Measurements from ENCODE around the gene MRAP2.
"Not testable (repeated sequence)": the region's sequence is repeated elsewhere in the genome, so short reads cannot be mapped to it uniquely, and the experiment has no call there.

MRAP2 gene

DNA sequence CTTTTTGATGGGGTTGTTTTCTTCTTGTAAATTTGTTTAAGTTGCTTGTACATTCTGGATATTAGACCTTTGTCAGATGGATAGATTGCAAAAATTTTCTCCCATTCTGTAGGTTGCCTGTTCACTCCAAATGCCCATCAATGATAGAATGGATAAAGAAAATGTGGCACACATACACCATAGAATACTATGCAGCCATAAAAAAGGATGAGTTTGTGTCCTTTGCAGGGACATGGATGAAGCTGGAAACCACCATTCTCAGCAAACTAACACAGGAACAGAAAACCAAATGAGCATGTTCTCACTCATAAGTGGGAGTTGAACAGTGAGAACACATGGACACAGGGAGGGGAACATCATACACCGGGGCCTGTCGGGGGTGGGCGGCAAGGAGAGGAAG lies 1.6 kb upstream of the MRAP2 start:
- DNase-seq, result not testable (repeated sequence)

DNA sequence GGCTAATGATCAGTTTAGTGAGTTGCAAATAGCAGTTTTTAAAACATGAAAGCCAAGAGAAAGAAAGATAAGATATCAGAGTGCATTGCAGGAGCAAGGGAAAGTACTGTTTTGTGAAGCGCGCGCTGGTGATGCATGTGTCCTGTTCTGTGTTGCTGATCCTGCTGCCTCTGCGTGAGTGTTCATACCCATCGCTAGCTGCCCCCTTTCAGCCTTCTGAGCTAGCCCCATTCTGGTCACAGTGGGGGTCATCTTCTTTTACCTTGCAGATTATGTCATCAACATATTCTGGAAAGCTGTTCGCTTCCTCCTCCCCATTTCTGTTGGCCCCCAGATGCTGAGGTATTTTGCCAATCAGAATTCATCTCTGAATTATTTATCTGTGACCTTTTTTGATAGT lies 1.9 kb downstream of the MRAP2 start:
- no peak for DNase-seq

DNA sequence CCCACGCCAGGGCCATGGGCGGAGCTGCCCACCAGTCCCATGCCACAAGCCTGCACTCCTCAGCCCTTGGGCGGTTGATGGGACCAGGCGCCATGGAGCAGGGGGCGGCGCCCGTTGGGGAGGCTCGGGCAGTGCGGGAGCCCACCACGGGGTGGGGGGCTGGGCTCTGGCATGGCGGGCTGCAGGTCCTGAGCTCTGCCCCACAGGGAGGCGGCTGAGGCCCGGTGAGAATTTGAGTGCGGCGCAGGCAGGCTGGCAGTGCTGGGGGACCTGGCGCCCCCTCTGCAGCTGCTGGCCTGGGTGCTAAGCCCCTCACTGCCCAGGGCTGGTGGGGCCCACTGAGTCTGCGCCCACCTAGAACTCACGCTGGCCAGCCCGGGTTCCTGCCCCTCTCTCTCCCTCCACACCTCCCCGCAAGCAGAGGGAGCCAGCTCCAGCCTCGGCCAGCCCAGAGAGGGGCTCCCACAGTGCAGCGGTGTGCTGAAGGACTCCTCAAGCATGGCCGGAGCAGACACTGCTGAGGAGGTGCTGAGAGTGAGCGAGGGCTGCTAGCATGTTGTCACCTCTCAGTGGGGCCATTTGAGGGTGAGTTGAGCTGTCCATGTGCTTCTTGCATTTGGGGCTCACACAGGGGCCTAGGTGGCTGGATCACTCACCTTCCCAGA lies 4.0 kb downstream of the MRAP2 start:
- DNase-seq, result no peak

DNA sequence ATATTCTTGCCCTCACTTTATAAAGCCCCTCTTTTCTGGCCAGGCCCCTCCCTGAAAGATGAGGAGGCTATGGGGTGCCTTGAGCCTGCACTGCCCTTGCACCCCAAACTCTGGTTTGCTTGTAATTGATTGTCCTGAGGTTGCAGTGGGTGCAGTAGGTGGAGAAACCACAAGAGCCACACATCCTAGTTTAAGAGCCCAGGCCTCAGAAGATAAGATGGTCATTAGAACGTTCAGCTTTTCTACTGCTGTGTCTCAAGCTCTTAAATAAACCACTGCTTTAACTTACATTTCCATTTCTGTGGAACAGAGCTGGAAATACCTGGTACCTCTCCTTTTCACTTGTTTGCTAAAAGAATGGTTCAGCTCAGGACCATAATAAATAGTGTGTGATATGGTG lies 9.0 kb downstream of the MRAP2 start:
- DNase-seq, result no peak

DNA sequence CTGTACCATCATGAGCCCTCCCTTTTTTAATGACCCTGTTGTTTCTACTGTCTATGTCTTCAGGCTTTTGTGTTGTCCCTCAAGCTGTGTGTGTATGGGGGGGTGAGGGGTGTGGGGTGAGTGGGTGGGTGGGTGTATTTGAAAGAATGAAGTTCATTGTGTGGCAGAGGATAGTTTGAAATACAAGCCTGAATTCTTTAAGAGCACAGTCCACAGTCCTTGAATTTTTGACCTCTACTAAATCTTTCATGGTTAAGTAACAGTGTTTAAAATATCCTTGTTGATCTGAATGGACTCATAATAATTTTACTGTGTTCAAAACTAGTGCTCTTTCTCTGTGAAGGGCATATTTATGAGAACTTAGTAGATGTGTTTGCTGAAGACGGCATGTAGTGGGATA lies 10.0 kb downstream of the MRAP2 start:
- no peak for DNase-seq

DNA sequence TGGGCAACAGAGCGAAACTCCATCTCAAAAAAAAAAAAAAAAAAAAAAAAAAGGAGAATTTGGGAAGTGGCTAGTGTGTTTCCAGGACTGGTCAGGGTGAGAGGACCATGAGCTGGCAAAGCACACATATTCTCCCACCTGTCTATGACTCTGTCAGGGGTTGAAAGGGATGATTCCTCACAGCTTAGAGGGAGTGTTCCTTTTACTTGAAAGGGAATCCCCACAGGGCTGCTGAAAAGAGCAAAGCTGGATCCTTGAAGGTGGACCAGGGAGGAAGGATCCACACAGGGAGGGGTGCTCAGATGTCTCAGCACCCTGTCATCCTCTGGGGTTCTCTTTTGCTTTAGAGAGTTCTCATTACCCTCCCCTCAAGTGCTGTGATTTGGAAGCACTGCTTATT lies 13.2 kb downstream of the MRAP2 start:
- DNase-seq, result no peak

DNA sequence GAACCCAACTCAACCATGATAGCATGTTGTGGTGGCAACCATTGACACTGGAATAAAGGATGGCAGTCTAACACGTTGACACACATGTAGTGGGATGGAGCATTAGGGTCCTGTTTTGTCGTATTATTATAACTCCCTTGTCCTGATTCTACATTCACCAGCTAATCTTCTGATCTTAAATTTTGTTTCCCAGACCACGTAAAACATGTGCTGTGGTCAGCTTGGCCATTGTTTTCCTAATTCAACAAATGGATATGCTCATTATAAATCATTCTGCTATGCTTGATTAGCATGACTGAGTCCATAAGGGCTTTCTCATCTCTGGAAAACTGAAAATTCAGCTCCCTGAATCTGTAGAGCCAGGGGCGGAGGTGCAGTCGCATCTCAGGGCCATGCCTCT lies 15.0 kb downstream of the MRAP2 start:
- DNase-seq, result no peak

DNA sequence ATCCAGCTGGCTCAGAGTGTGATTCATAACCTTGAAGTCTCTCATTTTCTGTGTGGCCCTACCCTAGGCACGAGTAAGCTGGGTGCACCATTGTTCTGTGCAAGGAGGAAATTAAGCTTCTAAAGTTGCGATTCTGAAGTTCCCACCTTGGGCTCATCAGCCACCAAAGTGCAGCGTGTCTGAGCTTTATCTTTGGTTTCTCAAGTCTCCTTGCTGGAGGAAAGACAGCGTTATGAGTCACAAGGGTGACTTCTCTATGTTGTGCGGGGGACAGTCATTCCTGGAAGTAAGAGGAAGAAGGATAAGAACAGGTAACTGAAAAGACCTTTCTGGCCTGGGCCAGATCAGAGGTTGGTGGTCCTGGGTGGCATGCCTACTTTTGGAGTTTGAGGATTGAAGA lies 16.8 kb downstream of the MRAP2 start:
- no peak for DNase-seq

DNA sequence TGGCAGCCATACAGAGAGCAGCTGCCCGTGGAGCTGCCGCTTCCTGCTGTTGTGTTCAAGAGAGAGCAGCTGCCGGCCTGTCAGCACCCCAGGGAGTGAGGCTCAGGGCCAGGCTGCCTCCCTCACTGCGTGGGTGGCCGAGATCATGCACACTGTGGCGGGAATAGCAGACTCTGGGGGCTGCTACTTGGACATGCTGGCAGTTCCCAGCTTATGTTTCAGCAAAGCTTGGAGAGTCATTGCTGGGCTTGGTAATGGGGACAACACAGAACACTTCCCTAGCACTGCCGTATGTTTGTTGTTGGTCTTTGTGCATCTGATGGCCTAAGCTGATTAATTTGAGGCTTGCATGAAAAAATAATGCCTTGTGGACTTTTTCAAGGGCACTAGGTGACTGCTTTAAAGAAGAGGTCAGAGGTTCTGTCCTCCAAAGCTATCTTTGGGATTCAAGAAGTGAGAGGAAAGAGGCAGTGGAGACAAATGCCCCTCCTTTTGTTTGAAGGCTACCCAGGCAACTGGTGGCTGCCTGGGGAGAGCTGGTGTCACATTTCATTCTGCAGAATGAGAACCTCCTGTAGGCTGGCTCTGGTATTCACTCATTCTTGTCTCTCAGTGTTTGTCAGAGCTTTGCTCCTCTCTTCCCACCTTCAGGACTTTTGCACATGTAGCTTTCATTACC lies 18.8 kb downstream of the MRAP2 start:
- DNase-seq, result no peak

DNA sequence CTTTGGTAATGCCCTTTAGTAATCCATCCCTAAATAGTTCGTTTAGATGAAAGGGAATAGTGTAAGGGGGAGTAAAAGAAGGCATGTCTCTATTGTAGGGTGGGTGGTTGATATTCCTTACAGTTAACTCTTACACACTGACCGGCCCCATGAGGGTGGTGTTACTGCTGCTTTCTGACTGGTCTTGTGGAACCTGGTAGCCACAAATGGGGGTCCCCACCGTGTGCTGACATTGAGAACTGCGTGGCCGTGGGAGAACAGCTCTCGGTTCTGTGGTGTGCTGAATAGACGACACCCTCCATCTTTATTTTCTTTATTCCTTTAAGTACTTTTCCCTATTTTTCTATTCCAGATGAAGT lies 19.3 kb downstream of the MRAP2 start:
- DNase-seq, result no peak

DNA sequence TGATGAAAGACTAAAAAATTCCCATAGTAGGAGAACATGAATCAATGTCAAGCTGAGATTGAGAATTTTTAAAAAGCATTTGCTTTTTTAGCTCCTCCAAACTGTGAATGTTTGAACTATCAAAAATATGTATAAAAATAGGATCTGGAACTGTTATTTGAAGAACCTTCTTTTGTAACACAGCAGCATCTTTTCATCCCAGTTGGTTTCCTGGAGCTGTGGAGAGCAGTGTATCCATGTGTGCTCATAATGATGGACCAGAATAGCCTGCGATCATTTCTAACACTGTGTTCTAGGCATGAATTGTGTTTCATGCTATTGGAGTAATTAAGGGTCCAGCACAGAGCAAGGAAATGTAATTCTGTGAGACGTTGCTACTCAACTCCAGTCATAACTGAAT lies 22.1 kb downstream of the MRAP2 start:
- DNase-seq, result no peak

DNA sequence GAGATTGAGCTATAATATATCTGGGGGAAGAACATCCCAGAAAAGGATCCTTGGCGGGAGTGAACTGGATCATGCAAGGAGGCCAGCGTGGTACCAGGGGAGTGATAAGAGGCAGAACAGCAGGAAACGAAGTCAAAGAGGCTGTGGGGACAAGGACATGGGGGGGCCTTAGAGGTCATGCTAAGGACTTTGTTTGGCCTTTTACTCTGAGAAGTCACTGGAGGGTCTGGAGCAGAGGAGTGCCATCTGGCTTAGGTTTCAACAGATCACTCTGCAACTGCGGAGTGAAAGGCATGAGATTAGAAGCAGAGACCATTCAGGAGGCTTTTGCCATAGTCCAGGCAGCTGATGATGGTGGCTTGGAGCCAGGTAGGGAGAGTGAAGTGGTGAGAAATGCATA lies 24.3 kb downstream of the MRAP2 start:
- DNase-seq, result no peak

DNA sequence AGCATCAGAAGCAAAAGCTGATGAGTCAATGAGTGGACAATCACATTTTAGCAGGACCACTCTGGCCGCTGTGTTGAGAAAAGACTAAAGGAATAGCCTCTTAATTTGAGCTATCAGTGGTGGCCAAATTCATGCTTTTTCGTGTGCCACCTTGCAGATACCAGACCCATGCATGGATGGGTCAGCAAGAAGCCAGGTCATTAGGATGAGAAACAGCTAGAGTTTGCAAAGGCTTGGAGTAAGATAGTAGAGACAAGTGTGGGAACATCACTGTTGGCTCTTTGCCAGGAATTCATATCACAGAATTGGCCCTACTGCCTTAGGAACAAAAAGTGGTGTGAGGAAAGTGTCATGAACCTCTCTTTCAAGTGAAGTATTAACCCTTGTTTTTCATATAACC lies 25.5 kb downstream of the MRAP2 start:
- no peak for DNase-seq

DNA sequence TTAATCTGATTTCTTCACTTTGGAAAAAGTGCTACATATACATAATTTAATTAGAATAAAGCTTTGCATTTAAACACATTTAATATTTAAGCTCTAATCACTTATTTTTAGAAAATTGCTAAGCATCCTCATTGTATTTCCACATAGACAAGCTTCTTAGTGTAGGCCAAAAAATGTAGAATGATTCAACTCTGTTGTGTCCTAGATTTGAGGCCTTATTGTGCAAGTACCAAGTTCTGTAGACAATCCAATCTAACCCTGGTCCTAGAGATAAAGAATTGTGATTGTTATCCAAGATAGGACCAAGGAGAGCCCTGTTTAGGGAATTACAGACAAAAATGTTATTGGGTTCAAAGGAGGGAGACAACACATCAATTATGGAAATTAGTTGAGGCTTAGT lies 27.6 kb downstream of the MRAP2 start:
- DNase-seq, result no peak

DNA sequence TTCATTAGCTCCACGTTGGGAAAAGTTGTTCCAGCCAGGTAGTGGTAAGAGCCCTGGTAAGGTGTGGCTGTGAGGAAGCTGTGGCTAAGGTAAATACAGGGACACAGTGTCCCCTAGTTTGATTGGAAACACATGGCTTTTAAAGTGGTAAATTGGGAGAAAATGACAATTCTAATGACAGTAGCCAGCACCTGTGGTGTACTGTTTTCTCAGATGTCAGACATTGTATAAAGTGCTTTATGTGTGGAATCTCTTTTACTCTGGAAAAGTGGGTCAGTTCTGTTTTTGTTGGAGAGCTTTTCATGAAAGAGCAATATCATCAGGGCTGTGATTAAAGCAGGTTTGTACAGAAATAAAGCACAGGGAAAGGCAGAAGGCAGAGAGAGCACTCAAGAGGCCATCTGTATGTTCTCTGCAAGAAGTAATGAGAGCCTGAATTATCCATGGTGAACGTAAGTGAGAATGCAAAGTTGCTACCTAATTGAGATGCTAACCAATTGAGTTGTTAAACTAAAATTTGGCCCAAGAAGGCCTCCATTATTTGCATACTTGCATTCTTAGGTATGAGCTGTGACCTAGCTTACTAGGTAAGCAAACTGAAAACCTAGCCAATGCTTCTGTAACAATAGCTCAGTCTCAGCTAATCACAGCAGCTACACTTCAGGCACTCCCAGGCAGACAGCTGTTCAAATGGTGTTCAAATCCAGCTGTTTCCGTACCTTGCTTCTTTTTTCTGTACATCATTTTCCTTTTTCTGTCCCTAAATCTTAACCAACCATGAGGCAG lies 28.2 kb downstream of the MRAP2 start:
- DNase-seq, result no peak

DNA sequence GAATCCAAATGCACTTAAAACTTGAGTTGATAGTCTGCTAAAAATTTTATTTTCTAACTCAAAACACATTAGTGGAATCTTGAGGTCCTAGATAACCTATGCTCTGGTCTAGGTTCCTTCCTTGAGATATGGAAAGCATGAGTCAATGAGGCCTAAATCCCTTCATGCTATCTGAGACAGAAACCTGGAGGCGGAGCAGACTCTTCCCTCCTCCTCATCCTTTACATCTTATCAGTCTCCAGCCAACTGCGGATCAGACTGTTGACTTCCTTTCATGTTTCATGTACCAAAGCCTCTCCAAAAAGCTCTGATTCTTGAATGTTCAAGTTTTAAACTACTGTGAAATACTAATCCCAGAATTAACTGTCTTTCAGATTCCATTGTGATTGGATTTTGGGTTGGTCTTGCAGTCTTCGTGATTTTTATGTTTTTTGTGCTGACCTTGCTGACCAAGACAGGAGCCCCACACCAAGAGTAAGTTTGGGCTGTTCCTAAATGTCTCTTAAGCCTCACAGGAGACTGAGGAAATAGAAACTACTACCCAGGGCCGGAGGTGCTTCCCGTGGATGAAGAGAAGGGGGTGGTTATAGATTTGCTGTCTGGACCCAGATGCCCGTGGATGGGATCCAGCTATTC lies 29.1 kb downstream of the MRAP2 start:
- no peak for DNase-seq

DNA sequence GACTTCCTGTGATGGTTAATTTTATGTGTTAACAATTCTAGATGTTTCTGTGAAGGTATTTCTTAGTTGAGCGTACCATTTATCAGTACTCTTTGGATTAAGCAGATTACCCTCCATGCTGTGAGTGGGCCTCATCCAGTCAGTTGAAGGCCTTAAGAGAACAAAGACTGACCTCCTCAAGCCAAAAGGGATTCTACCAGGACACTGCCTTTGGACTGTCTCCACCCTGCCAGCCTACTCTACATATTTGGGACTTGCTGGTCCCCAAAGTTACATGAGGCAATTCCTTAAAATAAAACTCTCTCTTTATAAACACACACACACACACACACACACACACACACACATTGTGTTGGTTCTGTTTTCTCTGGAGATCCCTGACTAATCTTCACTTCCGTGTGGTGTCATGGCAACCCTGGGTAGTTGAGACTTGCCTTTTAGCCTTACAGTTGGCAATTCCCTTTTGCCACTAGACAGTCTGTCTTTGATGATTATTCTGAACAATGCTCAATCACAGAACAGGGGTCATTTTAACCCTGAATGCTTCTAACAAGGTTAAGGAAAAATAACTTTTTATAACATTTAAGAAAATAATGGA lies 32.2 kb downstream of the MRAP2 start:
- DNase-seq, result no peak

DNA sequence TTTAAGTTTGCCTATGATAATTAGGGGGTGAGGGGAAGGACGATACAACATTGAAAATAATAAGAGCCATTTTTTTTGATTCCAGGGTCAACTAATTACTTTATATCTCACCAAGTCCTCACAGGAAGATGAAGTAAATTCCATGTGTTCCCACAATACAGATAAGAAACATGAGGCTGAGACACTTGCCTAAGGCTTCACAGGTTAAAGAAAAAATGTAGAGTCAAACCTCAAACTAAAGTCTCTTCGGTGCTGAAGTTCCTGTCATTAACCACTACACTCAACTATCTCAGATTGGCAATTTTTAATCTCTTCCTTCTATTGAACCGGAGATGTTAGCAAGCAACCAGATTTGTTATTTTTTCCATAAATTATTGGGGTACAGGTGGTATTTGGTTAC lies 33.0 kb downstream of the MRAP2 start:
- no peak for DNase-seq

DNA sequence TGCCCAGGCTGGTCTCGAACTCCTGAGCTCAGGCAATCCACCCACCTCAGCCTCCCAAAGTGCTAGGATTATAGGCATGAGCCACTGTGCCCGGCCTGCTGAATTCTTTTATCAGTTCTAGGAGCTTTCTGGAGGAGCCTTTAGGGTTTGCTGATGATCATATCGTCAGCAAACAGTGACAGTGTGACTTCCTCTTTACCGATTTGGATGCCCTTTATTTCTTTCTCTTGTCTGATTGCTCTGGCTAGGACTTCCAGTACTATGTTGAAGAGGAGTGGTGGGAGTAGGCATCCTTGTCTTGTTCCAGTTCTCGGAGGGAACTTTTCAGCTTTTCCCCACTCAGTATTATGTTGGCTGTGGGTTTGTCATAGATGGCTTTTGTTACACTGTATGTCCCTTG lies 35.3 kb downstream of the MRAP2 start:
- DNase-seq, result not testable (repeated sequence)

DNA sequence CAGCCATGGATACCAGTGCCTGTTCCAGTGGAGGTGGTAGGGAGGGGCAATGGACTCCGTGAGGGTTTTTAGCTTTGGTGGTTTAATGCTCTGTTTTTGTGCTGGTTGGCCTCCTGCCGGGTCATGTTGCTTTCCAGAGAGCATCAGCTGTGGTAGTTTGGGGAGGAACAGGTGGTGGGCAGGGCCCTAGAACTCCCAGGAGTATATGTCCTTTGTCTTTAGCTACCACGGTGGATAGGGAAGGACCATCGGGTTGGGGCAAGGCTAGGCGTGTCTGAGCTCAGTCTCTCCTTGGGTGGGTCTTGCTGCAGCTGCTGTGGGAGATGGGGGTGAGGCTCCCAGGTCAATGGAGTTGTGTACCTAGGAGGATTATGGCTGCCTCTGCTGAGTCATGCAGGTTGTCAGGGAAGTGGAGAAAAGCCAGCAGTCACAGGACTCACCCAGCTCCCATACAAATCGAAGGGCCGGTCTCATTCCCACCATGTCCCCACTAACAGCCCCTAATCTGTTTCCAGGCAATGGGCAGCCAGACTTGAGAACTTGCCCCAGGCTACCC lies 38.9 kb downstream of the MRAP2 start:
- DNase-seq, result no peak

DNA sequence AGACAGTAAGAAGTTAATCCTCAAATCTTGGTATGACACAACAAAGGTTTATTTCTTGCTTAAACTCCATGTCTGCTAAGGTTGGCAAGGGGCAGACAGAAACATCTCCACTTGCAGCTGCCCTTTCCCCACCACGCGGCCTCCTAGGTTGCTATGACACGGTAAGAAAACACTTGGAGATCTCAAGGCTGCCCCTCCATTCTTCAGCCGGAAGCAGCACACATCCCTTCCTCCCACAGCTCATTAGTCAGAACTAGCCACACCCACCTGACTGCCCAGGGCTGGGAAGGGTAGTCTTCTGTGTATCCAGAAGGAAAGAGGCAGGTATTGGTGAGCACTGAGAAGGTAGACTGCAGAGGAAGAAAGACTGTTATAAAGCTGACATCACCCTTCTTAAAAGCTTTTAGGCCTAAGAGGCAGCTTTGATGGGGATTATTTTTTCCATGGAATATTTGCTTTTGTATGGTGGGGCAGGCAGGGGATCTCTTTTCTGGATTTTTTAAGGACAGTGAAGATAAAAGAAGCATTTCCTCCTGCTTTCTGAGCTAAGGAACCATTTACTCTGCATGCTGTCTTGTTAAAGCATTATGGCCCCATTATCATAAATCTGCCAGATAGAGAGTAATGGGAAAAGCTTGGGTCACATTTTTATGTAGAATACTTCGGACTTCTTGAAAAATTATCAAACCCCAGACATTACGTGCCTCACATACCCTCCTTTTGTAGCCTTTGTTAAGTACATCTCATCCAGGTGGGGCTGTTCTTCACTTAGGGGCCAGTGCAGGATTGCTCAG lies 41.6 kb downstream of the MRAP2 start:
- DNase-seq, result no peak

DNA sequence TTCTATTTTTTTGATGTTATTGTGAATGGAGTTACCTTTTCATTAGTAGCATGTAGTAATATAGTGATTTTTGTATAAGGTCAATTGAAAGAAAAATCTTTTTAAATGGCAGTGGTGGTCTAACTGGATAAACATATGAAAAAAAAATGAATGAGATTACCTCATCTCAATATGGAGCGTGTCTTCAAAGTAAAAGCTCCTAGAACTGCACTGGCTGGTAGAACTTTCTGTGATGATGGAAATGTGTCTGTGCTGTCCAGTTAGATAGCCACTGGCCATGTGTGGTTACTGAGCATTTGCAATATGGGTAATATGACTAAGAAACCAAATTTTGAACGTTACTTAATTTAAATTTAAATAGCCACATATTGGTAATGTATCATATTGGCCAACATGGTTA lies 44.1 kb downstream of the MRAP2 start:
- no peak for DNase-seq
